Measurements from ENCODE around the gene CBX6. TPM values are rescaled to one million over a fixed set of nuclear protein-coding genes. Genes with fewer than 3 reads are reported as not detected.

Gene CBX6
- total and polyA plus RNA-seq, 2 of the 8 experiments (the other 6 are each of a cell fraction or from before 2014, with no cell fraction given), result 10.6 to 27.5 TPM

DNA sequence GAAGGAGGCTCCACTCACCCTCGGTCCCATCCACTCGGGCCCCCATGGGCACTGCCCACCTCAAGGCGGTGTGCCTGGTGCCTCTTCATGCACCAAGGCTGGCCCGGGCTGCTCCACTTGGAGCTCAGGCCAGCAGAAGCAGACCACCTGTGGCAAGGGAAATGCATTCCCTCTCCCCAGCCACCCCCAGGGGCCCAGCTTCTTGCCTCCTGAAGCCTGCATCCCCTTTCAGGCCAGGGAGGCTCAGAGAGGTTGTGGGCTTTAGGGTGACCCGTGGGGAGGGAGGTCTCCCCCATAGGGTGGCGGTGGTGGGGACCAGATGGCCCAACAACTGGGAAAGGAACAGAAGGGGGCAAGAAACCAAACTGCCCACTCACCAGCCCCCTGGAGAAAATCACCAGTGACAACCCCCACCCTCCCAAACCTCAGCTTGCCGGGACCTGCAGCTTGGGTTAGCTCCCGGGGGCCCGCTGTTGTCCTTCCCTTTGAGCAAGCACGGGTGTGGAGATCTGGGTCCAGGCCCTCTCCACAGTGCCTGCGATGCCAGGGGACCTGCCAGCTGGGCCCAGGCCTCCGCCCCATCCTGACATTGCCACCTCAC is 8.4 kb downstream of the CBX6 start:
- Histone ChIP-seq H3K27me3 (replicated peaks in 1 of 4; ENCODE audit: control insufficient read depth in 3 of 4, extremely low read depth in 1 of 4, insufficient read depth in 3 of 4, low read length in 3 of 4) (peaks cover 0 to 3% (median 0%) of the 10 kb centered on the region in 4 experiments; a peak in 1 of 7 replicates), H3K18ac (ENCODE audit: extremely low read depth, low read length) (no peak overlapping the region), H3K4me3 (ENCODE audit: extremely low read depth in 1 of 4, insufficient read depth in 2 of 4, low read depth in 3 of 4, low read length in 4 of 4) (no peak overlapping the region), H2AFZ (ENCODE audit: low read length) (no peak overlapping the region), H3K4ac (replicated peaks; ENCODE audit: insufficient read length, low read depth, low read length) (no peak overlapping the region), H3K9ac (replicated peaks in 1 of 4; ENCODE audit: extremely low read depth in 1 of 4, low read depth in 3 of 4, low read length in 3 of 4) (no peak overlapping the region), H3K79me1 (ENCODE audit: low read depth, low read length) (peaks cover 6% of the 10 kb centered on the region), H3K9me3 (ENCODE audit: insufficient read depth in 2 of 2, low read depth in 1 of 2, low read length in 1 of 2) (no peaks in the 10 kb centered on the region), H3K23ac (ENCODE audit: insufficient read length) (no peak overlapping the region), H4K20me1 (replicated peaks in 1 of 2; ENCODE audit: control insufficient read depth in 1 of 2, insufficient read depth in 2 of 2, low read length in 2 of 2) (peaks cover 18 to 24% of the 10 kb centered on the region in 2 experiments), H4K8ac (ENCODE audit: extremely low read depth, insufficient read depth, low read length) (no peak overlapping the region; the same call in 1 of the 2 replicates), H3K56ac (replicated peaks; ENCODE audit: insufficient read length, low read depth, low read length) (no peak overlapping the region), H2BK12ac (ENCODE audit: low read depth, low read length) (no peak overlapping the region), H2BK20ac (ENCODE audit: low read length) (no peak overlapping the region), H2BK120ac (replicated peaks; ENCODE audit: low read depth, low read length) (no peak overlapping the region), H3K14ac (ENCODE audit: insufficient read length) (no peak overlapping the region), H3K4me2 (ENCODE audit: insufficient read depth in 1 of 2, low read depth in 2 of 2, low read length in 2 of 2) (no peak overlapping the region), H4K91ac (replicated peaks; ENCODE audit: insufficient read length, low read length) (no peak overlapping the region), H2AK5ac (ENCODE audit: low read depth, low read length) (no peak overlapping the region), H2BK15ac (ENCODE audit: low read length) (no peak overlapping the region), H4K5ac (ENCODE audit: insufficient read length, low read depth, low read length) (no peak overlapping the region), H3K27ac (ENCODE audit: low read depth, low read length) (no peak overlapping the region; the same call in 1 of the 2 replicates), H3K4me1 (replicated peaks in 1 of 4; ENCODE audit: control insufficient read depth in 3 of 4, insufficient read depth in 4 of 4, low read length in 3 of 4) (peaks cover 0 to 32% (median 24%) of the 10 kb centered on the region in 4 experiments; a peak in 6 of 7 replicates), H2BK5ac (ENCODE audit: low read depth, low read length) (no peak overlapping the region), H3K79me2 (ENCODE audit: control insufficient read depth in 1 of 2, insufficient read depth in 2 of 2, low read length in 2 of 2) (no peaks in the 10 kb centered on the region), H3K23me2 (ENCODE audit: low read depth, low read length) (no peaks in the 10 kb centered on the region; the same call in 1 of the 2 replicates), H3K36me3 (ENCODE audit: control insufficient read depth in 2 of 4, insufficient read depth in 4 of 4, low read length in 3 of 4) (peaks cover 0 to 19% (median 6%) of the 10 kb centered on the region in 4 experiments; a peak in 3 of 8 replicates)
- no peak for TF ChIP-seq ASH2L (IDR thresholded peaks at IDR 0.05; ENCODE audit: low read length)
- TF ChIP-seq CBX5 (IDR thresholded peaks at IDR 0.05; ENCODE audit: low read depth, low read length), result no peak
- TF ChIP-seq GABPA (IDR thresholded peaks at IDR 0.05; ENCODE audit: borderline replicate concordance, insufficient read depth, low read length), result no peak
- TF ChIP-seq RXRA (IDR thresholded peaks at IDR 0.05; ENCODE audit: insufficient read depth, low read depth, low read length), result no peak
- no peak for TF ChIP-seq RAD21 (IDR thresholded peaks at IDR 0.05 in 1 of 2, conservative IDR thresholded peaks at IDR 0.05 in 1 of 2; ENCODE audit: low read depth in 2 of 2, low read length in 2 of 2)
- TF ChIP-seq CBX8 (IDR thresholded peaks at IDR 0.05; ENCODE audit: borderline replicate concordance, low read depth, low read length), result no peak
- TF ChIP-seq NRF1 (IDR thresholded peaks at IDR 0.05; ENCODE audit: low read depth, low read length), result no peak
- TF ChIP-seq BRCA1 (IDR thresholded peaks at IDR 0.05; ENCODE audit: low read depth, low read length), result no peak
- no peak for TF ChIP-seq BACH1 (IDR thresholded peaks at IDR 0.05; ENCODE audit: low read length)
- TF ChIP-seq TAF7 (optimal IDR thresholded peaks at IDR 0.05; ENCODE audit: borderline replicate concordance, low read depth, low read length), result no peak
- TF ChIP-seq ZNF274 (IDR thresholded peaks at IDR 0.05; ENCODE audit: borderline replicate concordance, extremely low read depth, low read length), result no peak
- TF ChIP-seq MAFK (IDR thresholded peaks at IDR 0.05; ENCODE audit: low read depth, low read length), result no peak
- no peak for TF ChIP-seq POLR2A (IDR thresholded peaks at IDR 0.05; ENCODE audit: control extremely low read depth in 1 of 2, low read depth in 2 of 2, low read length in 2 of 2)
- DNase-seq (ENCODE audit: low read depth in 1 of 2, low spot score in 2 of 2) (no peak), FAIRE-seq (no peak)
- 78% methylated on average over 11 of the region's 12 CpGs; no CpG with 5 or more reads in 1 of the 2 experiments for WGBS, 2 experiments (ENCODE audit: extremely low coverage in 1 of 2, insufficient coverage in 1 of 2, insufficient read length in 1 of 2, insufficient replicate concordance in 2 of 2, low coverage in 1 of 2, low lambda C conversion rate in 2 of 2, missing lambda C conversion rate in 1 of 2)
- CTCF ChIA-PET (ENCODE audit: partially characterized antibody), result interaction anchor here (0.5 to 8.1 kb wide), 8 partner anchors 8 to 123 kb away, joined by 3 to 79 read pairs (median 3); no protein-coding TSS in a partner anchor
- POLR2A ChIA-PET (ENCODE audit: partially characterized antibody), result interaction anchor here (0.6 to 1.1 kb wide), 5 partner anchors 10 to 107 kb away, joined by 3 to 4 read pairs (median 3); no protein-coding TSS in a partner anchor
